Cardiac muscle cell (in vitro differentiated cells and primary cell): ENCODE results near the gene KCNIP1. TPM values are rescaled to one million over a fixed set of nuclear protein-coding genes. Genes with fewer than 3 reads are reported as not detected.

ENCODE experiments used
- DNase-seq, 2 donors: peaks; one replicate each; pipeline versions ENCODE4 v3.0.0 to v3.0.0-alpha.2; 2010 to 2017; ENCODE audit warnings: low read depth in 1 of 2, low spot score in 1 of 2
- H3K27ac ChIP-seq: fragments of 200-600 bp; sonication (generic); 2 replicates; pipeline ENCODE4 v1.5.1; 2016
- H3K27me3 ChIP-seq: fragments of 200-600 bp; sonication (generic); 2 replicates; pipeline ENCODE4 v1.6.0; 2016; ENCODE audit warnings: control low read depth
- H3K36me3 ChIP-seq: fragments of 200-600 bp; sonication (generic); 2 replicates; pipeline ENCODE4 v1.5.1; 2016; ENCODE audit warnings: control low read depth
- H3K4me1 ChIP-seq: fragments of 200-600 bp; sonication (generic); 2 replicates; pipeline ENCODE4 v1.8.1; 2017; ENCODE audit warnings: low read depth, mild to moderate bottlenecking, mixed run types
- H3K4me3 ChIP-seq: fragments of 200-600 bp; sonication (generic); 2 replicates; pipeline ENCODE4 v1.5.1; 2016; ENCODE audit warnings: mild to moderate bottlenecking
- H3K9me3 ChIP-seq: fragments of 200-600 bp; sonication (generic); 2 replicates; pipeline ENCODE4 v1.5.1; 2017; ENCODE audit warnings: low read depth, mild to moderate bottlenecking, control low read depth
- polyA plus RNA-seq: library from polyadenylated mRNA; unstranded; fragments of >200 nt; fragmentation: Nextera tagmentation; extraction: Ambion mirVana; gene quantifications from 2 replicates; pipeline ENCODE4 v1.2.1, GENCODE V29; 2016
- total RNA-seq: library from RNA; depleted of rRNA; stranded (reverse); fragments of >200 nt; gene quantifications from 2 replicates; pipeline ENCODE4 v1.2.3, GENCODE V29; 2016
- TF ChIP-seq, protein P1 (sequence below): IDR thresholded peaks from 2 replicates; pipeline ENCODE4 v1.5.1; 2012; ENCODE audit warnings: low read depth, mild to moderate bottlenecking, low read length

The KCNIP1 gene
- total and polyA plus RNA-seq, 2 experiments from 2014 or later: 0.09 TPM; not detected in 1

DNA sequence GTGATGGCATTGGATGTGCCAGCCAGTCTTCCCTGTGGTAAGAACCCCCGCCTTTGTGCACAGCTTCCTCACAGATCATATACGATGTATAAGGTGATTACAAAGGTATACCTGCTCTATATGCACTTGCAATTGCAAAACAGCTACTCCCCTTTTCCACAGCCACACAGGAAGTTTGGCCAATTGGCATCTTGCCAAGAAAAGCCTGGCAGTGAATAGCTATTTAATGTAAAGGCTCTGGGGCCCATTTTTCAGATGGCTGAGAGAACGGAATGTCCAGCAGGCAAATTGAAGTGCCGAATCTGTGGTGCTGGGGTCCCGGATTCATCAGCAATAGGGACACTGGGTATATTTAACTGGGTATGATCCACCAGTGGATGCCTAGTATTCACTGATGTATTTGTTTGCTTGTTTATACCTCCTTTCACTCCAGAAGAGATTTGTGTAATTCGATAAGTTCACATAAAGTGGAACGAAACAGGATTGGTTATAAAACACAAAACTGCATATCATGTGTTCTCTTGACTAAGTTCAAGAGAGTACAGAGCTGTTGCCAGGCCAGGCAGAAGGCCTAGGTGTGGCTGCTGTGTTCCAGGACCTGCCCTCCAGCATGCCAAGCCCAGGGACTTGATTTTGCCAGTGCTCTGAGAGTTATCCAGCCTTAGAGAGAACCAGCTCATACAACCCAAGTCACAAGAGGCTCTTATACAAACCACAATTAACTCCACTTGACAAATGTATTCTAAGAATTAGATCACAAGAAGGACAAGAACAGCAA, 252.0 kb downstream of the KCNIP1 start:
- H3K9me3 ChIP-seq: no peaks in the 10 kb centered on the region
- H3K36me3 ChIP-seq: no peaks in the 10 kb centered on the region
- no peaks in the 10 kb centered on the region for H3K27me3 ChIP-seq
- H3K27ac ChIP-seq: no peak overlapping the region
- TF ChIP-seq, protein P1, sequence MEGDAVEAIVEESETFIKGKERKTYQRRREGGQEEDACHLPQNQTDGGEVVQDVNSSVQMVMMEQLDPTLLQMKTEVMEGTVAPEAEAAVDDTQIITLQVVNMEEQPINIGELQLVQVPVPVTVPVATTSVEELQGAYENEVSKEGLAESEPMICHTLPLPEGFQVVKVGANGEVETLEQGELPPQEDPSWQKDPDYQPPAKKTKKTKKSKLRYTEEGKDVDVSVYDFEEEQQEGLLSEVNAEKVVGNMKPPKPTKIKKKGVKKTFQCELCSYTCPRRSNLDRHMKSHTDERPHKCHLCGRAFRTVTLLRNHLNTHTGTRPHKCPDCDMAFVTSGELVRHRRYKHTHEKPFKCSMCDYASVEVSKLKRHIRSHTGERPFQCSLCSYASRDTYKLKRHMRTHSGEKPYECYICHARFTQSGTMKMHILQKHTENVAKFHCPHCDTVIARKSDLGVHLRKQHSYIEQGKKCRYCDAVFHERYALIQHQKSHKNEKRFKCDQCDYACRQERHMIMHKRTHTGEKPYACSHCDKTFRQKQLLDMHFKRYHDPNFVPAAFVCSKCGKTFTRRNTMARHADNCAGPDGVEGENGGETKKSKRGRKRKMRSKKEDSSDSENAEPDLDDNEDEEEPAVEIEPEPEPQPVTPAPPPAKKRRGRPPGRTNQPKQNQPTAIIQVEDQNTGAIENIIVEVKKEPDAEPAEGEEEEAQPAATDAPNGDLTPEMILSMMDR: no peak
- peaks cover 9% of the 10 kb centered on the region for H3K4me1 ChIP-seq
- no peak for DNase-seq
- H3K4me3 ChIP-seq: no peak overlapping the region

DNA sequence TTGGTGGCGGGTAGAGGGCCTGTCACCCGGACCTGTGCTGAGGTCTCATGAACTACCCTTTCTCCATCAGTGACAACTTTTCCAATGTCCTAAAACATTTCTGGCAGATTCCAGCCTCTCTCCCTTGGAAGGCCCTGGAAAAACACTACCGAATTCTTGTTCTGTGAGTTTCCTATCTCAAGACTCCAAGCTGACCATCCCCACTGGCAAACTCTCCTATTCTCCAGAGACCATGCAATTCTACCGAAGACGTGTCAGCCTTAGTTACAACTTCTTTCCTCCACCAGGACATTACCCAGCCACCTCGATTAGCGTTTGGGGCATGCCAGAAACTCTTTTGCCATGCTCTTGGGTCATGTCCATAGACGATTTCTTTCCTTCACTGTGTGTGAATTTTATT, 252.9 kb downstream of the KCNIP1 start:
- TF ChIP-seq, protein P1: no peak
- Histone ChIP-seq H3K36me3 (no peaks in the 10 kb centered on the region), H3K4me3 (no peak overlapping the region), H3K4me1 (peaks cover 9% of the 10 kb centered on the region), H3K27me3 (peaks cover 6% of the 10 kb centered on the region), H3K27ac (peak overlapping the region; percentile 45), H3K9me3 (no peaks in the 10 kb centered on the region)
- no peak for DNase-seq

DNA sequence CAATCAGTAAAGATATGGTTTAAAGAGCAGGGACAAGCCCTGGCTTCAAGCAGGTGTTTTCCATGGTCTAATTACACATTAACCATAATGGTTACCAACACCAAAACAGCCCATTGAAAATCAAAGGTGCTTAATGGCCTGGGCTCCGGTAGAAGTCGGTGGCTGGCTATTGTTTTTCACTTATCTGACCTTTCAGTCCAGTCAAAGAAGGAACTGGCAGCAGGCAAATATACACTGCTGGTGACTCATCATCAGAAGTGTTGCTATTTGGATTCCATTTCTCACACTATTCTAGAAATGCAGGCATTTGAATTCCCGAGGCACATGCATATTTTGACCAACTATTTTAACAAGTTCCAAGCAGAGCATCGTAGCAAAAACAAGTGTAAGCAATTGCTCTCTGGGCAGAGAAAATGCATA, 253.4 kb downstream of the KCNIP1 start:
- H3K27ac ChIP-seq: peak overlapping the region; percentile 45
- H3K4me3 ChIP-seq: no peak overlapping the region
- H3K27me3 ChIP-seq: peaks cover 7% of the 10 kb centered on the region
- no peaks in the 10 kb centered on the region for H3K36me3 ChIP-seq
- H3K9me3 ChIP-seq: no peaks in the 10 kb centered on the region
- DNase-seq: peak in 1 of 2 donors; percentile 61
- TF ChIP-seq, protein P1: no peak
- peaks cover 9% of the 10 kb centered on the region for H3K4me1 ChIP-seq

DNA sequence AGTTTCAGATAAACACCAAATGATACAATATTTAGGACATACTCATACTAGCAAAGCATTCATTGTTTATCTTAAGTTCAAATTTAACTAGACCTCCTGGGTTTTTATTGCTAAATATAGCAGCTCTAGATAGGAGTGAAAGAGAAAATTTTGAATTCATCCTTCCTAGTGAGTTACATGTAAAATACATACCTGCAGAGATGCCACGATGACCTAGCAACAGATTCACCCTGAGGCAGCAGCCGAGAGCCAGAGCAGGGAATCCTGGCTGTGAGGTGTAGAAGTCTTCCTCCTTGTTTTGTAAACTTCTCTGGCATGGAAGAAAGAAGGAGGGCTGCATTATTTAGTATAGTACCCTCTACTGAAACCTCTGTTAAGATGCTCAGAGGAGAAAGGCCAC, 253.8 kb downstream of the KCNIP1 start:
- TF ChIP-seq, protein P1: no peak
- peaks cover 9% of the 10 kb centered on the region for H3K4me1 ChIP-seq

DNA sequence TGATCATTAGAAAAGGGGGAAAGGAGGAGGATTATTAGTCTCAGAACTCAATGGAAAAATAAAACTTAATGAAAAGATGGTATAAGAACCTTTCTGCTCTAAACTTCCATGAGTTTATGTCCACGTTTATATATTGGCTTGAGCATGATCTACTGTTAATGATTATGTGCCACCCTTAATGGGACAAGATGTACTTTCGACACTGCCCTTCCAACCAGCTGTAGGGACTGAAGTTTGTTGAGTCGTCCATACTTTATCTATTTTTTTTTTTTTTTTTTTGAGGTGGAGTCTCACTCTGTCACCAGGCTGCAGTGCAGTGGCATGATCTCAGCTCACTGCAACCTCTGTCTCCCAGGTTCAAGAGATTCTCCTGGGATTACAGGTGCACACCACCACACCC, 254.7 kb downstream of the KCNIP1 start:
- H3K27ac ChIP-seq: no peak overlapping the region
- H3K9me3 ChIP-seq: no peaks in the 10 kb centered on the region
- peaks cover 9% of the 10 kb centered on the region for H3K4me1 ChIP-seq
- H3K27me3 ChIP-seq: peaks cover 7% of the 10 kb centered on the region
- H3K4me3 ChIP-seq: no peak overlapping the region
- TF ChIP-seq, protein P1: no peak
- no peaks in the 10 kb centered on the region for H3K36me3 ChIP-seq
- no peak for DNase-seq

More for the DNA sequence above, 253.8 kb downstream of the KCNIP1 start:
- H3K4me3 ChIP-seq: no peak overlapping the region
- peak overlapping the region; percentile 45 for H3K27ac ChIP-seq
- DNase-seq: no peak
- peaks cover 7% of the 10 kb centered on the region for H3K27me3 ChIP-seq
- H3K9me3 ChIP-seq: no peaks in the 10 kb centered on the region
- H3K36me3 ChIP-seq: no peaks in the 10 kb centered on the region
